ENCODE results near the gene SPATA2L. TPM values are rescaled to one million over a fixed set of nuclear protein-coding genes. Genes with fewer than 3 reads are reported as not detected.

The SPATA2L gene
- total and polyA plus RNA-seq, 2 of the 13 experiments (the other 11 are each of a cell fraction or from before 2014, with no cell fraction given): 9.1 to 20.7 TPM

GRCh38 chr16:89700649-89701424 lies 668 bp downstream of the SPATA2L start (continued):
- no peak for TF ChIP-seq ZNF841 (CRISPR knock-in tag; IDR thresholded peaks at IDR 0.05; ENCODE audit: borderline replicate concordance)
- TF ChIP-seq, protein P1, sequence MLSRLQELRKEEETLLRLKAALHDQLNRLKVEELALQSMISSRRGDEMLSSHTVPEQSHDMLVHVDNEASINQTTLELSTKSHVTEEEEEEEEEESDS (CRISPR knock-in tag; IDR thresholded peaks at IDR 0.05; ENCODE audit: borderline replicate concordance): no peak
- no peak; the same call in 1 of the 2 replicates for TF ChIP-seq NFKB2 (CRISPR knock-in tag; IDR thresholded peaks at IDR 0.05; ENCODE audit: borderline replicate concordance)
- TF ChIP-seq ZNF543 (CRISPR knock-in tag; IDR thresholded peaks at IDR 0.05): no peak
- TF ChIP-seq ZNF737 (CRISPR knock-in tag; IDR thresholded peaks at IDR 0.05; ENCODE audit: borderline replicate concordance): no peak
- no peak for TF ChIP-seq ATF4 (CRISPR knock-in tag; IDR thresholded peaks at IDR 0.05)
- TF ChIP-seq, protein P2, sequence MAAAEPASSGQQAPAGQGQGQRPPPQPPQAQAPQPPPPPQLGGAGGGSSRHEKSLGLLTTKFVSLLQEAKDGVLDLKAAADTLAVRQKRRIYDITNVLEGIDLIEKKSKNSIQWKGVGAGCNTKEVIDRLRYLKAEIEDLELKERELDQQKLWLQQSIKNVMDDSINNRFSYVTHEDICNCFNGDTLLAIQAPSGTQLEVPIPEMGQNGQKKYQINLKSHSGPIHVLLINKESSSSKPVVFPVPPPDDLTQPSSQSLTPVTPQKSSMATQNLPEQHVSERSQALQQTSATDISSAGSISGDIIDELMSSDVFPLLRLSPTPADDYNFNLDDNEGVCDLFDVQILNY (CRISPR knock-in tag; conservative IDR thresholded peaks at IDR 0.05): no peak; the same call in 1 of the 2 replicates
- peak; percentile 43; the same call in 1 of the 2 replicates for TF ChIP-seq ZNF253 (CRISPR knock-in tag; IDR thresholded peaks at IDR 0.05; ENCODE audit: borderline replicate concordance)
- no peak for TF ChIP-seq HNRNPL (IDR thresholded peaks at IDR 0.05; ENCODE audit: low read depth, low read length)
- TF ChIP-seq CBFB (CRISPR knock-in tag; IDR thresholded peaks at IDR 0.05): peak; percentile 85; the same call in 1 of the 2 replicates
- no peak for TF ChIP-seq ZNF101 (CRISPR knock-in tag; IDR thresholded peaks at IDR 0.05; ENCODE audit: borderline replicate concordance, low read depth)
- no peak for TF ChIP-seq MAFG (CRISPR knock-in tag; IDR thresholded peaks at IDR 0.05)
- peak; percentile 32; the same call in 1 of the 2 replicates for TF ChIP-seq PPARG (CRISPR knock-in tag; conservative IDR thresholded peaks at IDR 0.05)
- no peak for TF ChIP-seq SOX6 (IDR thresholded peaks at IDR 0.05)
- no peak for TF ChIP-seq SOX6 (CRISPR knock-in tag; IDR thresholded peaks at IDR 0.05)
- TF ChIP-seq ZNF143 (CRISPR knock-in tag; IDR thresholded peaks at IDR 0.05): no peak; the same call in 1 of the 2 replicates
- no peak for TF ChIP-seq MAFK (conservative IDR thresholded peaks at IDR 0.05 in 1 of 2, IDR thresholded peaks at IDR 0.05 in 1 of 2; ENCODE audit: low read length in 2 of 2)
- TF ChIP-seq MTF2 (CRISPR knock-in tag; IDR thresholded peaks at IDR 0.05; ENCODE audit: borderline replicate concordance): 0 out of 2 replicates have a peak, but pooled peaks have one; percentile 63
- no peak for TF ChIP-seq IKZF1 (IDR thresholded peaks at IDR 0.05)
- no peak for TF ChIP-seq PAWR (CRISPR knock-in tag; IDR thresholded peaks at IDR 0.05; ENCODE audit: borderline replicate concordance)
- TF ChIP-seq PAF1 (CRISPR knock-in tag; IDR thresholded peaks at IDR 0.05): no peak
- peak; percentile 61 for TF ChIP-seq RBFOX2 (IDR thresholded peaks at IDR 0.05; ENCODE audit: low read depth, low read length)
- no peak for TF ChIP-seq ZNF75D (CRISPR knock-in tag; IDR thresholded peaks at IDR 0.05; ENCODE audit: borderline replicate concordance)
- TF ChIP-seq, protein P3, sequence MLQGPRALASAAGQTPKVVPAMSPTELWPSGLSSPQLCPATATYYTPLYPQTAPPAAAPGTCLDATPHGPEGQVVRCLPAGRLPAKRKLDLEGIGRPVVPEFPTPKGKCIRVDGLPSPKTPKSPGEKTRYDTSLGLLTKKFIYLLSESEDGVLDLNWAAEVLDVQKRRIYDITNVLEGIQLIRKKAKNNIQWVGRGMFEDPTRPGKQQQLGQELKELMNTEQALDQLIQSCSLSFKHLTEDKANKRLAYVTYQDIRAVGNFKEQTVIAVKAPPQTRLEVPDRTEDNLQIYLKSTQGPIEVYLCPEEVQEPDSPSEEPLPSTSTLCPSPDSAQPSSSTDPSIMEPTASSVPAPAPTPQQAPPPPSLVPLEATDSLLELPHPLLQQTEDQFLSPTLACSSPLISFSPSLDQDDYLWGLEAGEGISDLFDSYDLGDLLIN (CRISPR knock-in tag; IDR thresholded peaks at IDR 0.05; ENCODE audit: borderline replicate concordance): no peak
- TF ChIP-seq PHF20 (CRISPR knock-in tag; IDR thresholded peaks at IDR 0.05): no peak; the same call in 1 of the 2 replicates
- peak; percentile 79 for TF ChIP-seq ZBTB7B (CRISPR knock-in tag; IDR thresholded peaks at IDR 0.05)
- peak; percentile 91; the same call in 1 of the 2 replicates for TF ChIP-seq SAFB2 (CRISPR knock-in tag; IDR thresholded peaks at IDR 0.05; ENCODE audit: borderline replicate concordance, low read depth)
